Posterior vena cava (tissue), 2 donors: ENCODE measurements around the gene MYD88. TPM values are rescaled to one million over a fixed set of nuclear protein-coding genes. Genes with fewer than 3 reads are reported as not detected.
A peak's percentile ranks its signal among the peaks of the same experiment; 100 is the strongest.

Source experiments
- DNase-seq: peaks from one replicate; pipeline ENCODE4 v3.0.0-alpha.2; 2020; ENCODE audit warnings: low spot score
- intact Hi-C, 2 donors: fragments of 100-400 bp; cut with DNase I; formaldehyde crosslinking; loops; one replicate each; pipeline versions ENCODE4 v1.14.1 to v1.14.2; 2022 to 2023
- long read RNA-seq, 2 donors: library from polyadenylated mRNA; unstranded; transcript quantifications; one replicate each; pipeline ENCODE4 v2.0.0, GENCODE V29; 2020 to 2021
- total RNA-seq, 2 donors: library from RNA; stranded (reverse); fragmentation: NEBNext Ultra II Directional; extraction: Animal tissue kit (Norgen Biotek cat#: 25700); gene quantifications; one replicate each; pipeline ENCODE4 v1.2.1, GENCODE V29; 2021
- donor health status: DM: yes; HTN: yes; CAD: no.
- donor health status: DM: yes; HTN: yes; CAD: no.

MYD88 gene
- total RNA-seq, result 10 to 100 TPM; 24.7 to 26.3 TPM
- long read RNA-seq, donor 1, transcript MYD88-201 (5 exons, 2,850 nt), result major isoform, 16 of 21 reads
- long read RNA-seq, donor 1, partial matches to known transcripts, result 0 of 21 reads
- long read RNA-seq, donor 1, other reads (novel, unspliced or antisense), result 5 of 21 reads
- long read RNA-seq, donor 2, transcript MYD88-201 (5 exons, 2,850 nt), result major isoform, 40 of 68 reads
- long read RNA-seq, donor 2, partial matches to known transcripts, result 1 of 68 reads
- long read RNA-seq, donor 2, other reads (novel, unspliced or antisense), result 20 of 68 reads

DNA sequence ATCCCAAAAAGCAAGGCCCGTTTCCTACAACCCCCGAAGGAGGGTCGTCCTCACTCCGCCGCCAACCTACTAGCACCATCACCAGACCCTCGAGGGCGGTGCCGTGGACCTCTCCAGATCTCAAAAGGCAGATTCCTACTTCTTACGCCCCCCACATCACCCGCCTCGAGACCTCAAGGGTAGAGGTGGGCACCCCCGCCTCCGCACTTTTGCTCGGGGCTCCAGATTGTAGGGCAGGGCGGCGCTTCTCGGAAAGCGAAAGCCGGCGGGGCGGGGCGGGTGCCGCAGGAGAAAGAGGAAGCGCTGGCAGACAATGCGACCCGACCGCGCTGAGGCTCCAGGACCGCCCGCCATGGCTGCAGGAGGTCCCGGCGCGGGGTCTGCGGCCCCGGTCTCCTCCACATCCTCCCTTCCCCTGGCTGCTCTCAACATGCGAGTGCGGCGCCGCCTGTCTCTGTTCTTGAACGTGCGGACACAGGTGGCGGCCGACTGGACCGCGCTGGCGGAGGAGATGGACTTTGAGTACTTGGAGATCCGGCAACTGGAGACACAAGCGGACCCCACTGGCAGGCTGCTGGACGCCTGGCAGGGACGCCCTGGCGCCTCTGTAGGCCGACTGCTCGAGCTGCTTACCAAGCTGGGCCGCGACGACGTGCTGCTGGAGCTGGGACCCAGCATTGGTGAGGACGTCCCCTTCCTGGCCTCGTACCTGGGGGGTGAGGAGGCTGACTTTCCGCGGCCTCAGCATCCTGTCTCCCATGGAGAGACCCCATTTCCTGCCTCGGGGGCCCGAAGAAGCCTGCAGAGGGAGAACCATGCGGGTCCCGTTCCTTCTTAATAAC lies at the start of gene MYD88:
Gene MYD88 (plus strand): TSS at position 313 of the 842 bp plus-strand sequence. CDS start 40 bp downstream, at position 353.
- DNase-seq, result peak; percentile 96
- intact Hi-C loops, result loop anchor here (1.0 to 10.0 kb wide), 2 partner anchors 13 to 106 kb away; no protein-coding TSS in a partner anchor

- intact Hi-C loops, result no loop called here
- DNase-seq, result no peak
Measured at GRCh38 chr3:38089163-38089562, 49.3 kb upstream of the MYD88 start.

DNA sequence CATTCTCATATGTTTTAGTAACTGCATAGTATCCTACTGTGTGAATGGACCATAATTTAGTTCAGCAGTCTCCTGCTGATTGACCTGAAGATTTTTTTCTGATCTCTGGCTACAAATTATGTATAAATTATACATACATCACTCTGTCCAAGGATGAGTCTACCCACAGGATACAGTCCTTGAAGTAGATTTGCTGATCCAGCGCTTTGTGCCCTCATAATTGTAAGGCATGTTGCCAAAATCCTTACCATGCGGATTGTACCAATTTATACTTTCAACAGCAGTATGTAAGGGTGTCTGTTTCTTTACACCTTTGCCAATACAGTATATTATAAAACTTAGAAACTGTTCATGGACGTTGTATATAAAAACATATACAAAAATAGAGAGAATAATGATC lies 48.0 kb upstream of the MYD88 start:
- no peak for DNase-seq
- intact Hi-C loops, result no loop called here

DNA sequence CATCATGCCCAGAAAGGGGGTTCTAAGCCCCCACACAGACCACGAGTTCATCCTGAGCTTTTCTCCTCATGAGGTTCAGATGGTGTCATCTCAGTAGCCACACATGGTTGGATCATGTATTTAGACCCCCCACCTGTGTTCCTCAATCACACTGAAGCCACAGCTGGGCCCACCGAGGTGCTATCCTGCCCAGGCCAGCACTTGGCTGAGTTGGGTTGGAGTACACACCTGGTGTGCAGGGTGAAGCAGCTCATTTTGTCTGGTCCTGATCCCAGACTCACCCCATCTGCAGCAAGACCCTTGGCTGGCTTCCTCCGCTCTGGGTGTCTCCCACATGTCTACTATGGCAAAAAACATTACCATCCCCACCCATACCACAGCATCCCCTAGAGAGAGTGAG lies 43.5 kb upstream of the MYD88 start:
- intact Hi-C loops, result loop anchor here in 1 of 2 donors (2.0 kb wide), 1 partner anchor 64 kb away; no protein-coding TSS in a partner anchor

GRCh38 chr3:38095669-38096483 lies 42.6 kb upstream of the MYD88 start:
- DNase-seq, result no peak
- intact Hi-C loops, result loop anchor here in 1 of 2 donors (2.0 kb wide), 1 partner anchor 63 kb away; no protein-coding TSS in a partner anchor

More for the DNA sequence above, 43.5 kb upstream of the MYD88 start:
- no peak for DNase-seq

GRCh38 chr3:38097446-38098375 lies 40.8 kb upstream of the MYD88 start:
- no peak for DNase-seq
- intact Hi-C loops, result no loop called here

DNA sequence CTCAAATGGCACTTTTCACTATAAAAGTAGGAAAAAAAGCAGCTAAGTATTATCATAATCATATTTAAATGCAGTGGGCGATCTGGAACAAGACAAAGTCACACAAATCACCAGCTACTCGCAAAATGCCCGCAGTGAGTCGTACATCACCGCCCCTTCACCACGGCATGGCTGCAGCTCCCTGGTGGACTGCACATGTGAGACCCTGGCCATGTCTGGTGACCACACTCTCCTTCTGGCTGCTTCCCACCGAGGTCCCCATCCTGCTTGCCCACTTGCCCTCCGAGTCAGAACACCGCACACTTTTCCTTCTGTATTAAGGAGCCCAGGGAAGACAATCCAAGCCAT lies 40.1 kb upstream of the MYD88 start:
- intact Hi-C loops, result no loop called here
- no peak for DNase-seq

- intact Hi-C loops, result no loop called here
- no peak for DNase-seq
Measured at GRCh38 chr3:38099518-38099917, 38.9 kb upstream of the MYD88 start.

DNA sequence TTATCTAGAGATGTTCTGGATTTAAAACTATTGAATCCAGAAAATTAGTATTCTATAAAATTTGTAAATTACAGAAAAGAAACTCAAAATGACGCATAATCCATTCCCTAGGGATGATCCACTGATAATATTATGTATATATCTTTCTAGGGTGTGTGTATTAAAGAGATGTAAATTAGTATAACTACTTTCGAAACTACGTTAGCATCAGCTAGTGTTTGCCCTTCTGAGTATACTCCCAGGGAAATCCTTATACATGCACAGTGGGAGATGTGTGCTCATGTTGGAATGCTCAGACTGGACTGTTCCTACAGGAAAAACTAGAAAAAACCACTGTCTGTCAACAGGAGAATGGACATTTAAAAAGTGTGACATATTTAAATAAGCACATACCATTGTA lies 38.0 kb upstream of the MYD88 start:
- no peak for DNase-seq
- intact Hi-C loops, result loop anchor here in 1 of 2 donors (10.0 kb wide), 1 partner anchor 1284 kb away; the partner anchor contains the start of gene SLC25A38

GRCh38 chr3:38101811-38102443 lies 36.5 kb upstream of the MYD88 start:
- no peak for DNase-seq
- intact Hi-C loops, result loop anchor here in 1 of 2 donors (10.0 kb wide), 1 partner anchor 1283 kb away; the partner anchor contains the start of gene SLC25A38

DNA sequence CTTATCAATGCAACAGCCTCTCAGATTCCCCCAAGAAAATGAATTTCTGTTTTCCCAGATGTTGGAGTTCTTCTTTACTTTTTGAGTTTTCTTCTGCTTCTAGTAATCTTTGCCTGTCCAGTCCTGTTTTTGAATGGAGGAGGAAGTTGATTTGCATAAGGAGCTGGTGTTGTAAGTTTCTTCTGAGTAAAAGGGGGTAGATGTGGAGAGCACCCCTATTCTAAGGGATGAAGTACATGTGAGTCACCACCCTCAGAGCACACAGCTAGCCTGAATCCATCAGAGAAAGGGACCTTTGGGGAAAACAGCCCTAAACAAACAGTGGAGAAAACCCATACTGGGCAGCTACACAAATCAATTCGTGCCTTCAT lies 36.0 kb upstream of the MYD88 start:
- intact Hi-C loops, result loop anchor here in 1 of 2 donors (10.0 kb wide), 1 partner anchor 1282 kb away; the partner anchor contains the start of gene SLC25A38
- no peak for DNase-seq

DNA sequence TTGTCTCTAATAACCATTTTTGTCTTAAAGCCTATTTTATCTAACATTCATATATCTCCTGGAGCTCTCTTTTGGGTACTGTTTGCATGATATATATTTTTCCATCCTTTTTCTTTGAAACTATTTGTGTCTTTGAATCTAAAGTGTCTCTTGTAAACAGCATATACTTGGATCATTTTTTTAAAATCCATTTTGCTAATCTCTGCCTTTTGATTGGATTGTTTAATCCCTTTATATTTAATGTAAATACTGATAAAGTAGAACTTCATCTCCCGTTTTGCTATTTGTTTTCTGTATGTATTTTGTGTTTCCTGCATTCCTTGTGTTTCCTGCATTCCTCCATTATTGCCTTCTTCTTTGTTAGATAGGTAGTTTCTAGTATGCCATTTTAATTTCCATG lies 32.9 kb upstream of the MYD88 start:
- intact Hi-C loops, result loop anchor here in 1 of 2 donors (10.0 kb wide), 1 partner anchor 1279 kb away; the partner anchor contains the start of gene SLC25A38
- no peak for DNase-seq

DNA sequence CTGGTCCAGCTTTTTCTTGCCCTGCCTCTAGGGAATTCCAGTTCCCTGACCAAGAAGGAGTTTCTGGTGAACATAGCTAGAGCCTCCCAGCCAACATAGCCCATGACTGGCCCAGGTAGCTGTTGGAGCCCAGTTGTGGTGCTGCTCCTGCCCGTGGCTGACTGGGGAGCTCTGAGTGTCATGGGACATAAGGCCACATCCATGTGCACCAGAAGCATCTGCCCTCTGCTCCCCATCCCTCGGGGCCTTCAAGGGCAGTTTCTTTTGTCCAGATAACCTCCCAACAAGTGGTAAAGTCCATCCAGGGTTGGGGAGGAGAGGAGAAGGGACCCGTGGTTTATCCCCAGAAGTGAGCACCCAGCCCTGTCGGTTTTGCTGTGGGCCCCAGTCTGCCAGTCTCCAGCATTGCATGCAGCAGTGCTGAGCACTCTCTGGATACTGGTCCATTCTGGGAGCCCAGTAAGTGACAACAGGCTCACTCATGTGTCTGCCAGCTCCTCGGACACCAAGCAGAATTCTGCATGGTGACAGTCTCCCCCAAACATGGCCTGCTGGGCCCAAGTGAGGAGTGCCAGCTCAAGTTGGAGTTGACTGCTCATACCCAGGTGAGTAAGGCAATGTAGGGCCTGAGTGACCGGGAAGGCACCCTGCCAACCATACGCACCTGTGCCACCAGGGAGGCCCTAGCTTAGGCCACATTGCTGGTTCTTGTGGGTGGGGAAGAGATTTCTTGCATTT lies 30.4 kb upstream of the MYD88 start:
- DNase-seq, result peak; percentile 75
- intact Hi-C loops, result loop anchor here in 1 of 2 donors (10.0 kb wide), 1 partner anchor 1277 kb away; the partner anchor contains the start of gene SLC25A38

DNA sequence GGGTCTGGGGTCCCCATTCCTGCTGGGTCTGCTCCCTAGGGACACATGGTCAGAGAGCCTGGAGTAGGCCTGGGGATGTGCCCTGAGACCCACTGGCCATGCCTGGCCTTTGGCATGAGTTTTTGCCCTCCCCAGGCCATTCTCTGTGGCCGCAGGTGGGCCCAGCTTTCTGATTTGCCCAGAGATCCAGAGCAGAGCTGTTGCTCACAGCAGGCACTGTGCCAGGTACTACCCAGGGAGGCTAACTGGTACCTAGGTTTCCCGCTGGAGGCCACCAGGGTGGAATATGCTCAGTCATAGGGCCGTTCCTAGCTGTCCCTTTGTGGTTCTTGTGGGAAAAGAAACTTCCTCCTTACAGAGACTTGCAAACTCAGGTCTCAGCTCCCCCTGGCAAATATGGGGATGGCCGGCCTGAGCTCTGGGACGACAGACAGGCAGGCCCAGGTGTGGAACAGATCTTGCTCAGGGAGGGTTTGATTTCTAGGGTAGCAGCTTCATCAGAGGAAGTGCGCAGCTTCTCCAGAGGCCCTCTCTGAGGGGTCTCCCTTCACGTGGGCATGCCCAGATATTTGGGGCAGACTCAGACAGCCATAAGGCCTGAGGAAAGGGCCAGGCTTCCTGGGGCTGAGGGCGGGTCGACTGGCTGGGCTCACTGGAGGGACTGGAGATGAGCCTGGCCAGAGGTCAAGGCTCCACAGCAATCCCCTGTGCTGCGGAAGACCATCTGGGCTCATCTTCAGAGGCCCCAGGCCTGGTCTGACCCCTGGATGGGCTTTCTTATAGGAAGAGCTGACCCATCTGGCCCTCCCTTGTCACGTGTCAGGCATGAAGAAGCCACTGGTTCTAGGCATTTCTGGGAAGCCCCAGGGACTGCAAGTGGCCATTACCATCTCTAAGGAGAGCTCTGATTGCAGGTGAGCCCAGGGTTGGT lies 29.5 kb upstream of the MYD88 start:
- DNase-seq, result peak; percentile 66
- intact Hi-C loops, result loop anchor here in 1 of 2 donors (10.0 kb wide), 1 partner anchor 1276 kb away; the partner anchor contains the start of gene SLC25A38

DNA sequence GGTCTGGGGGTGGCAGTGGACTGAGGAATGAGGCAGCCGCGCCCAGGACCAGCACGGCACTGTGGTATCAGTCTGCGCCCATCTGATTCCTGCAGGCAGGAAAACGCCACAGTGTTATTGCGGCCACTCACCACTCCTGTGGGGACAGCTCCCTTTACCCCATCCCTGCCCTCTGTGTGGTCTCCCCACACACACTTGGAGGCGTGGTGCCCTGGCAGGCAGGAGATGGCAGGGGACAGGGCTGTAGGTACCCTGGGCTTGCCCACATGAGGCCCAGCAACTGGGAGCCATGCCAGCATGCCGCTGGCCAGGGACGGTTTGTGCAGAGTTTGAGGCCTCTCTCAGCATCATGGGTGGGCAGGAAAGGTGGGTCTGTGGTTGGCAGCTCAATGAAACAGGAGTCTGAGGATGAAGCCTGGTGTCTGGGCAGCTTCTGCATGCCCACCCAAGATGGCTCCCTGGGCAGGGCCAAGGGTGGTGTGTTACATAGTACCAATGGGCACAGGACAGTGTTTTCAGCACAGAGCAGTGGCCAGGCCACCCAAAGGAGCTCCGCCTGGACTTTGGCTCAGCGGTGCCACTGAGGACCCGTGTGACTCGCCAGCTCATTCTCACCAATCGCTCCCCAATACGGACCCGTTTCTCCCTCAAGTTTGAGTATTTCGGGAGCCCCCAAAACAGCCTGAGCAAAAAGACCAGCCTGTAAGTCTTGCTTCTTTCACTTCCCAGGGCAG lies 28.7 kb upstream of the MYD88 start:
- intact Hi-C loops, result loop anchor here in 1 of 2 donors (10.0 kb wide), 1 partner anchor 1275 kb away; the partner anchor contains the start of gene SLC25A38
- peak; percentile 66 for DNase-seq
